Endodermal cell (in vitro differentiated cells): ENCODE measurements around the gene THY1. TPM values are rescaled to one million over a fixed set of nuclear protein-coding genes. Genes with fewer than 3 reads are reported as not detected.
A peak's percentile ranks its signal among the peaks of the same experiment; 100 is the strongest.

ENCODE experiments used
- DNase-seq: peaks from one replicate; pipeline ENCODE4 v3.0.0-alpha.2; 2017
- H3K27ac ChIP-seq: 2 replicates; pipeline ENCODE4 v1.5.1; 2013; ENCODE audit warnings: mild to moderate bottlenecking, low read depth, low read length, moderate library complexity
- H3K27me3 ChIP-seq: 2 replicates; pipeline ENCODE4 v1.6.1; 2013; ENCODE audit warnings: mild to moderate bottlenecking, low read length, moderate library complexity; ENCODE audit not compliant: insufficient read depth, control insufficient read depth, poor library complexity, severe bottlenecking
- H3K36me3 ChIP-seq: 2 replicates; pipeline ENCODE4 v1.7.0; 2013; ENCODE audit warnings: mild to moderate bottlenecking, low read length, moderate library complexity; ENCODE audit not compliant: control insufficient read depth, insufficient read depth
- H3K4me1 ChIP-seq: one replicate; pipeline ENCODE4 v1.7.0; 2013; ENCODE audit warnings: low read length; ENCODE audit not compliant: control insufficient read depth, insufficient read depth
- H3K4me3 ChIP-seq: 2 replicates; pipeline ENCODE4 v1.5.1; 2013; ENCODE audit warnings: mild to moderate bottlenecking, low read length, moderate library complexity
- H3K9ac ChIP-seq: 2 replicates; pipeline ENCODE4 v1.6.1; 2013; ENCODE audit warnings: mild to moderate bottlenecking, low read length, moderate library complexity; ENCODE audit not compliant: poor library complexity, severe bottlenecking; ENCODE audit errors: extremely low read depth
- H3K9me3 ChIP-seq: 2 replicates; pipeline ENCODE4 v1.6.1; 2013; ENCODE audit warnings: mild to moderate bottlenecking, low read length, moderate library complexity; ENCODE audit not compliant: control insufficient read depth
- H3K27ac Mint-ChIP-seq: 2 replicates; pipeline ENCODE4 v1.8.0; 2020; ENCODE audit warnings: mixed read lengths
- H3K27me3 Mint-ChIP-seq: 2 replicates; pipeline ENCODE4 v1.8.0; 2021; ENCODE audit warnings: mild to moderate bottlenecking, mixed read lengths; ENCODE audit not compliant: insufficient read depth
- H3K36me3 Mint-ChIP-seq: 2 replicates; pipeline ENCODE4 v1.8.0; 2020; ENCODE audit warnings: low read depth, mixed read lengths
- H3K4me1 Mint-ChIP-seq: 2 replicates; pipeline ENCODE4 v1.8.0; 2020; ENCODE audit warnings: mixed read lengths
- H3K4me3 Mint-ChIP-seq: 2 replicates; pipeline ENCODE4 v1.8.0; 2020; ENCODE audit warnings: mild to moderate bottlenecking, moderate library complexity, mixed read lengths
- H3K9me3 Mint-ChIP-seq: 2 replicates; pipeline ENCODE4 v1.8.0; 2020; ENCODE audit warnings: mild to moderate bottlenecking, mixed read lengths
- WGBS, 2 experiments: methylation state at CpG; one replicate each; pipeline versions ENCODE4 v1.1.5 to v1.1.7; 2013; ENCODE audit warnings: missing lambda C conversion rate in 2 of 2, mixed read lengths in 1 of 2; ENCODE audit not compliant: insufficient coverage in 1 of 2, insufficient read length in 1 of 2; 5-methylcytosine and 5-hydroxymethylcytosine counted together
- long read RNA-seq, 4 experiments: library from polyadenylated mRNA in 2 of 4; library from RNA in 1 of 4; library from capped mRNA in 1 of 4; stranded (forward) in 3 of 4; unstranded in 1 of 4; transcript quantifications; one replicate each; pipeline ENCODE4 v2.0.0, GENCODE V29; 2020 to 2021; ENCODE audit warnings: inconsistent platforms in 1 of 4
- polyA plus RNA-seq, 2 experiments: library from polyadenylated mRNA; stranded (reverse); fragments of 50-300 nt; gene quantifications; one replicate each; pipeline ENCODE4 v1.2.3, GENCODE V29; 2013
- total RNA-seq, 2 donors: library from RNA; stranded (reverse); fragmentation: NEBNext Ultra II Directional in 1 of 2; extraction: Animal tissue kit (Norgen Biotek cat#: 25700) in 1 of 2; gene quantifications; 2 replicates in 1 of 2; 3 replicates in 1 of 2; pipeline ENCODE4 v1.2.1, GENCODE V29; 2021
- TF ChIP-seq, protein P1 (sequence below): fragments of 200-600 bp; sonication (generic); conservative IDR thresholded peaks from 2 replicates; pipeline ENCODE4 v1.5.0; 2021; ENCODE audit warnings: antibody characterized with exemption, mild to moderate bottlenecking

The THY1 gene
- 10 to 100 TPM; 19.3 to 36.1 TPM for total RNA-seq
- polyA plus RNA-seq (2013, experiment 1 of 2): 56.3 TPM
- 53.9 TPM for polyA plus RNA-seq (2013, experiment 2 of 2)
- long read RNA-seq, experiment 1, transcript THY1-201 (4 exons, 3,556 nt): major isoform, 10 of 18 reads
- long read RNA-seq, experiment 1, partial matches to known transcripts: 1 of 18 reads
- long read RNA-seq, experiment 1, other reads (novel, unspliced or antisense): 5 of 18 reads
- long read RNA-seq, experiment 2, transcript THY1-201 (4 exons, 3,556 nt): major isoform, 29 of 31 reads
- long read RNA-seq, experiment 2, partial matches to known transcripts: 0 of 31 reads
- long read RNA-seq, experiment 2, other reads (novel, unspliced or antisense): 1 of 31 reads
- long read RNA-seq, experiment 3, transcript THY1-201 (4 exons, 3,556 nt): major isoform, 211 of 230 reads
- long read RNA-seq, experiment 3, partial matches to known transcripts: 5 of 230 reads
- long read RNA-seq, experiment 3, other reads (novel, unspliced or antisense): 11 of 230 reads
- long read RNA-seq, experiment 4, transcript THY1-201 (4 exons, 3,556 nt): major isoform, 24 of 28 reads
- long read RNA-seq, experiment 4, partial matches to known transcripts: 0 of 28 reads
- long read RNA-seq, experiment 4, other reads (novel, unspliced or antisense): 1 of 28 reads

DNA sequence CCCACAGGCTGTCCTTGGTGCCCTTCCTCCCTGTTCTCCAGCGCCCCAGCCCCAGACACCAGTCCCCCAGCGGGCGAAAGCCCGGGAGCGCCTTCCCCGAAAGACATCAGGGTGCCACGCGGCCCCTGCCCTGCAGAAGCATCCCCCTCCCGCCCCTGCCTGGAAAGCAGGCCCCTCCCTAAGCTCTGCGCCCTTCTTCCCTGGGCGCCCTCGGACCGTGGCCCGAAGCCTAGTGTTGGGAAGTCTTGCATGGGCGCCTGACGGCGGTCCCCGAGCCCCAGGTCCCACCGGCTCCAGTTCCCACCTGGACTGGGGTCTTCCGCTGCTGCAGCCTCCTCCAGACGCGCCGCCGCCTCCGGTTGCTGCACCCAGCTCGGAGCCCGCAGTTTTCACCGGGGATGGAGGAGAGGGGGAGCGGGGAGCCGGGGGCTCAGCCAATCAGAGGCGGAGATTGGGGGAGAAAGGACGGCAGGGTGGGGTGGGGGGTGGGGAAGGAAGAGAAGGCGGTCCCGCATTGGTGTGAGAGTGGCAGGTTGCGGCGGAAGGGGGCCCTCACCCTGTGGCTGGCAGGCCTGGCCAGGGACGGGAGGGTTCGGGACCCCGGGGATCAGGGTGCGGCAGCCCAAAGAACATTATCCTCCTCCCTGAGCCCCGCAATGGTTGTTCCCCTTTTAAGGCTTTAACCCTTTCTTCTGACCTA, at the start of gene THY1:
TSS of gene THY1 (minus strand) at position 364 of the 700 bp plus-strand sequence. CDS start 2,267 bp downstream, outside the sequence.
- Histone ChIP-seq H3K4me3 (peak within 1 kb of the TSS; percentile 82), H3K9me3 (no peaks in the 10 kb centered on the region), H3K27ac (no peak within 1 kb of the TSS), H3K4me1 (no peaks in the 10 kb centered on the region), H3K9ac (no peak within 1 kb of the TSS), H3K27me3 (peaks cover 37% of the 10 kb centered on the region), H3K36me3 (no peaks in the 10 kb centered on the region)
- Mint-ChIP-seq H3K27ac (peak within 1 kb of the TSS; percentile 19), H3K27me3 (peaks cover 39% of the 10 kb centered on the region), H3K36me3 (peaks cover 7% of the 10 kb centered on the region), H3K4me1 (peaks cover 9% of the 10 kb centered on the region), H3K4me3 (peak within 1 kb of the TSS; percentile 75), H3K9me3 (peaks cover 18% of the 10 kb centered on the region)
- DNase-seq: peak; percentile 92
- WGBS, 2 experiments: 5 to 30% methylated on average over 2 to 41 of the region's 41 CpGs
- TF ChIP-seq, protein P1, sequence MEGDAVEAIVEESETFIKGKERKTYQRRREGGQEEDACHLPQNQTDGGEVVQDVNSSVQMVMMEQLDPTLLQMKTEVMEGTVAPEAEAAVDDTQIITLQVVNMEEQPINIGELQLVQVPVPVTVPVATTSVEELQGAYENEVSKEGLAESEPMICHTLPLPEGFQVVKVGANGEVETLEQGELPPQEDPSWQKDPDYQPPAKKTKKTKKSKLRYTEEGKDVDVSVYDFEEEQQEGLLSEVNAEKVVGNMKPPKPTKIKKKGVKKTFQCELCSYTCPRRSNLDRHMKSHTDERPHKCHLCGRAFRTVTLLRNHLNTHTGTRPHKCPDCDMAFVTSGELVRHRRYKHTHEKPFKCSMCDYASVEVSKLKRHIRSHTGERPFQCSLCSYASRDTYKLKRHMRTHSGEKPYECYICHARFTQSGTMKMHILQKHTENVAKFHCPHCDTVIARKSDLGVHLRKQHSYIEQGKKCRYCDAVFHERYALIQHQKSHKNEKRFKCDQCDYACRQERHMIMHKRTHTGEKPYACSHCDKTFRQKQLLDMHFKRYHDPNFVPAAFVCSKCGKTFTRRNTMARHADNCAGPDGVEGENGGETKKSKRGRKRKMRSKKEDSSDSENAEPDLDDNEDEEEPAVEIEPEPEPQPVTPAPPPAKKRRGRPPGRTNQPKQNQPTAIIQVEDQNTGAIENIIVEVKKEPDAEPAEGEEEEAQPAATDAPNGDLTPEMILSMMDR: no peak

DNA sequence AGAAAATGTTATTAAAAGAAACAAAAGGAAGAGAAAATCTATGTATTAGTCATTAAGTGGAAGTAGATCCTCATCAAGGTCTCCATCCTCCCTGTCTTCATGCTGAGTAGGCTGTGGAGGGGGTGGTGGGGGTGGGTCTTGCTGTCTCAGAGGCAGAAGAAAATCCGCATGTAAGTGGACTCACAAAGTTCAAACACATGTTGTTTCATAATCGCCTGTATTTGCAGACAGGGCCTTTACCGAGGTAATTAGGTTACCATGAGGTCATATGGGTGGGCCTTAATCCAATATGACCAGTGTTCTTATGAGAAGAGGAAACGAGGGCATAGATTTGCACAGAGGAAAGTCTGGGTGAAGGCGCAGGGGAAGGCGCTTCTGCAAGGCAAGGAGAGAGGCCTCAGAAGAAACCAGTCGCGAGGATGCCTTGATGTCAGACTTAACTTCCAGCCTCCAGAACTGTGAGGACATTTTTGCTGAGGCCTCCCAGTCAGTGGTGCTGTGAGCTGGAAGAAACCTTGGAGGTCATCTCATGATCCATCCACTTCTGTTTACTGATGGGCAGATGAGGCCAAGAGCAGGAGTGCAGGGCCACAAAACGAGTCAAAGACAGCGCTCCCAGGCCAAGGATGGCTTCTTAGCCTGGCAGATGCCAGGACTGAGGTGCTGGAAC, 49.3 kb upstream of the THY1 start:
- Histone ChIP-seq H3K4me3 (no peak overlapping the region), H3K9me3 (no peaks in the 10 kb centered on the region), H3K36me3 (no peaks in the 10 kb centered on the region), H3K9ac (no peak overlapping the region), H3K27me3 (peaks cover 13% of the 10 kb centered on the region), H3K4me1 (no peaks in the 10 kb centered on the region), H3K27ac (no peak overlapping the region)
- TF ChIP-seq, protein P1: no peak
- H3K9me3 Mint-ChIP-seq: no peaks in the 10 kb centered on the region
- WGBS, 2 experiments: 93 to 96% methylated on average over 4 to 10 of the region's 10 CpGs
- DNase-seq: no peak
- H3K27ac Mint-ChIP-seq: no peak overlapping the region
- H3K36me3 Mint-ChIP-seq: no peaks in the 10 kb centered on the region
- H3K4me3 Mint-ChIP-seq: no peak overlapping the region
- peaks cover 21% of the 10 kb centered on the region for H3K27me3 Mint-ChIP-seq
- peaks cover 5% of the 10 kb centered on the region for H3K4me1 Mint-ChIP-seq

DNA sequence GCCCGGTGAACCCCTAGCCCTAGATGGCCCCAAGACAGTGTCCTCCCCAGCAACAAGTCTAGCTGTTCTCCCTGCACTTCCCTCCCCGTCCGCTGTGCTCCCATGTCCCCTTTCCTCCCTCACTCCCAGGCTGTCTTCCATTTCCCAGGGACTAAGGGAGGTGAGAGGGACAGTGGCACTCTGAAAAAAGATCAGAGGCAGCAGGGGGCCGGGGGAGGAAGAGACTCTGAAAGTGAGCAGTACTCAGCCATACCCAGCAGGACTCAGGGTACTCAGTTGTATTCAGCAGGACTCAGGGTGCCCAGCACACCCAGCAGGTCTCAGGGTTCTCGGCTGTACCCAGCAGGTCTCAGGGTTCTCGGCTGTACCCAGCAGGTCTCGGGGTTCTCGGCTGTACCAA, 48.4 kb upstream of the THY1 start:
- peak; percentile 72 for DNase-seq
- no peaks in the 10 kb centered on the region for H3K36me3 ChIP-seq
- H3K27me3 ChIP-seq: peaks cover 7% of the 10 kb centered on the region
- Mint-ChIP-seq H3K9me3 (no peaks in the 10 kb centered on the region), H3K4me1 (peaks cover 5% of the 10 kb centered on the region), H3K27me3 (peaks cover 12% of the 10 kb centered on the region), H3K4me3 (no peak overlapping the region), H3K36me3 (no peaks in the 10 kb centered on the region), H3K27ac (no peak overlapping the region)
- H3K9me3 ChIP-seq: no peaks in the 10 kb centered on the region
- 77 to 94% methylated on average over 4 to 8 of the region's 8 CpGs for WGBS, 2 experiments
- no peaks in the 10 kb centered on the region for H3K4me1 ChIP-seq
- no peak overlapping the region for H3K9ac ChIP-seq
- TF ChIP-seq, protein P1: peak; percentile 37
- H3K4me3 ChIP-seq: no peak overlapping the region
- H3K27ac ChIP-seq: no peak overlapping the region
